Measurements from ENCODE around the gene CATSPER4.

The CATSPER4 gene

GRCh38 chr1:26164861-26165842 lies 25.2 kb upstream of the CATSPER4 start:
- DNase-seq: no peak

GRCh38 chr1:26166719-26167281 lies 23.6 kb upstream of the CATSPER4 start:
- DNase-seq: no peak

DNA sequence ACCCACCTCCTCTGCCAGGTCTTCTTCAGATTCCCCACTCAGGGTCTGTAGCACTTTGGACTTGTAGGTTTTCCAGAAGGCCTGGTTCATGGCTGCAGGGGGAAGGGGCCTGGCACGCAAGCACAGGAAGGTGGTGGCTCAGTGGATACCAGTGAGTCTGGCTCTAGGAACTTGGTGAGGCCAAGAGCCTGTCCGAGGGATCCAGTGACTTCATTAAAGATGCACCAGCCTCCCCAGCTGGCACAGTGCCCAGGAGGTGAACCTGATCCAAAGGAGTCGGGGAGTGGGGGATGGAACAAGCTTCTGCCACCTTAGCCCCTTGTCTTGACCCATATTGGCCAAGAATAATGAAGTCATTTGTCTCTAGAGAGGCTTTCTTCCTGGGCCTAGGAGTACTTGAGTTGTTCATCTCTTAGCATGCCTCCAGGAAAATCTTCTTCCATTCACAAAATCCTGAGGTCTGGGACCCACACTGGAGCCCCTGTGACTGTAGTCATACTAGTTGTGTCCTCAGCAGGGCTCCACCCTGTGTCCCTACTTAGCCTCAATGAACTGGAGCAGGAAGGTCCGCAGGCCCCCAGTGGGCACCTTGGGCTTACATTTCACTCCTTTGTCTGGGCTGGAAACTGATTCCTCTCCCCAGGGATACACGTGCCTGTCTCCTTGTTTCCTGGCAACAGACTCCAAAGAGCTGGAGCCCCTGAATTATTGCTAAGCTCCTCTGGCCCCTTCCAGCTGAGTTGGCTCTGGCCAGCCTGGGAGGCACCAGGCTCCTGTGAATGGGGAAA lies 21.8 kb upstream of the CATSPER4 start, which contains the start of gene C1orf232:
TSS of gene C1orf232 (minus strand) at position 554 of the 788 bp plus-strand sequence. CDS start at position 90, 464 bp downstream.
- DNase-seq: no peak

DNA sequence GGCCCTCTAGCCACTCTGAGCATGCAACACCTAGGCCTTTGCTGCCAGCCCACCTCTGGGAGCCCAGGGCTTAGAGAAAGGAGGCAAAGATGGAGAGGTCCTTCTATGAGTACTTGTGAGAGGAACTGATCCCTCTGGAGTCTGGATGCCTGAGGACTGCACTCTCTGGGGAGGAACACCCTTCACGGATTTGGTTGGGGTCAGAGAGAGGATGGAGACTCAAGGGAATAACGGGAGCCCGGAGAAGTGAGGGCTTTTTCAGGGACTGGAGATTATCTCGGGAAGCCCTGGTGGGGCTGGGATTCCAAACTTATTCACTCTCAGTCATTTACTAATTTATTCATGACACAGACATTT lies 21.2 kb upstream of the CATSPER4 start:
- no peak for DNase-seq

DNA sequence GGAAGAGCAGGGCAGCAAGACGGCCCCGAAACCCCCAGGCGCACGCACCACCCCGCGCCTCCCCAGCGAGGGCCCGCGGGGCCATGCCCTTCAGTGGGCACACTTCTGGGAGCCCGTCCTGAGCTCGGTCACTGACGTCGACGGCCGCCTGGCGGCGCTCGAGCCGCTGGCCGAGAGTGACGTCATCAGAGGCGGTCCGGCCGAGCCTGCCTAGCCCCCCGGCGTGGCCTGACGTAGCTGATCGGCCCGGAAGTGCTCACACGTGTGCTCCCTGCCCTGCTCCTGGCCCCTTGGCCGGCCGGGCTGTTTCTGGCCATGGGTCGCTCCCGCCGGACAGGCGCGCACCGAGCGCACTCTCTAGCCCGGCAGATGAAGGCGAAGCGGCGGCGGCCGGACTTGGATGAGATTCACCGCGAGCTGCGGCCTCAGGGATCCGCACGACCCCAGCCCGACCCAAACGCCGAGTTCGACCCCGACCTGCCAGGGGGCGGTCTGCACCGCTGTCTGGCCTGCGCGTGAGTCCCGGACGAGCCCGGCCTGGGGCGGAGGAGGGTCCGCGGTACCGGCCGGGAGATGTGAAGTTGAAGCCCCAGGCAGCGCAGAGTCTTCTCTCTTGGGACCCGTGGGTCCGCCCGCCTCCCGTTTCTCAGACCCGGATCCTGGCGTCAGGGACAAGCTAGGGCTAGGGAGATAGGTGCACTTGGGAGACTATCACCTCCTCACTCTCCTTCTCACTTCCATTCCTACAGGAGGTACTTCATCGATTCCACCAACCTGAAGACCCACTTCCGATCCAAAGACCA lies 20.5 kb upstream of the CATSPER4 start, which contains the start of gene ZNF593:
TSS of gene ZNF593 (plus strand) at position 240 of the 803 bp plus-strand sequence. CDS start at position 316, 76 bp downstream.
- DNase-seq: peak; percentile 63 to 77

DNA sequence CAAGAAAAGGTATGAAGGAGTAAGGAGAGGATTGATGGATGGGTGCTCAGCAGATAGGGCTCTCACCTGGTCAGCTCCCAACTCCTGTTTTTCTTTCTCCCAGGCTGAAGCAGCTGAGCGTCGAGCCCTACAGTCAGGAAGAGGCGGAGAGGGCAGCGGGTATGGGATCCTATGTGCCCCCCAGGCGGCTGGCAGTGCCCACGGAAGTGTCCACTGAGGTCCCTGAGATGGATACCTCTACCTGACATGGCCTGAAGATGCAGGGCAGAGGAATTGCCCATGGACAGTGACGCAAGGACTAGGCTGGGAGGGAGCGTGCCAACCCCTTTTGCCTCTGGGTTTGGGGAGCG lies 20.0 kb upstream of the CATSPER4 start:
- no peak for DNase-seq

GRCh38 chr1:26171084-26172072 lies 19.0 kb upstream of the CATSPER4 start, which contains the start of gene ZNF593OS:
TSS of gene ZNF593OS (minus strand) at chr1:26171832. CDS start at chr1:26171661, 171 bp downstream.
- no peak for DNase-seq

DNA sequence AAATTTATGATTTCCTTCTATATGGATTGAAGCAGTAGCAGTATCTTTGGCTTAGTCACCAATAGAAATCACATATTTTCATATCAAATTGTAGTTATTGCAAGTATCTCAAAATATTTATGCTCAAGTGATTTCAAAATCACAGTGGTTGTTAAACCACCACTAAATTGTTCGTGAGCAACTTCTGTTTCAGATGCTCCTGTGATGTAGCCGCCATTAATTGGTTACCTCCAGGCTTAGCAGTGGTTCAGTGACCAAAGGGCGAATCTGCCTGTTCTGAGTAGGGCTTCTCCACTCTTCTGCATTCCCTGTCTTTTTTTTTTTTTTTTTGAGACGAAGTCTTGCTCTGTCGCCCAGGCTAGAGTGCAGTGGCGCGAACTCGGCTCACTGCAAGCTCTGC lies 15.1 kb upstream of the CATSPER4 start:
- no peak for DNase-seq

GRCh38 chr1:26177182-26177684 lies 13.2 kb upstream of the CATSPER4 start, which contains the start of gene CNKSR1:
TSS of gene CNKSR1 (plus strand) at chr1:26177491. CDS start at chr1:26177548, 57 bp downstream.
- no peak for DNase-seq

DNA sequence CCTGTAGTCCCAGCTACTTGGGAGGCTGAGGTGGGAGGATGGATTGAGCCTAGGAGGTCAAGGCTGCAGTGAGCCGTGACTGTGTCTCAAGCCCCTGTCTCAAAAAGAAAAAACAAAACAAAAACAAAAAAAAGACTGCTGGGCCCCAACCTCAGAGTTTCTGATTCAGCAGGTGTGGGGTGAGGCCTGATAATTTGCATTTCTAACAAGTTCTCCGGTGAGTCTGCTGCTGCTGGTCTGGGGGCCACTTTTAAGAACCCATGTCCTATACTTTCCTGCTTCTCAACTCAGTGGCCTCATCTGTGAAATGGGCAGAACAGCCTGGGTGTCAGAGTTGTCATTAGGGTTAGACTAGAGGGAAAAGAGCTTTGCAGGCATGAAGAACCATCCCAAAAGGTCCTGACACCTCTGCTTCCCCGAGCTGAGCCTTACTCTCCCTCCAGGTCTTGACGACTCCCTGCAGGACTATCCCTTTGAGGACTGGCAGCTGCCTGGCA lies 10.3 kb upstream of the CATSPER4 start:
- no peak for DNase-seq

DNA sequence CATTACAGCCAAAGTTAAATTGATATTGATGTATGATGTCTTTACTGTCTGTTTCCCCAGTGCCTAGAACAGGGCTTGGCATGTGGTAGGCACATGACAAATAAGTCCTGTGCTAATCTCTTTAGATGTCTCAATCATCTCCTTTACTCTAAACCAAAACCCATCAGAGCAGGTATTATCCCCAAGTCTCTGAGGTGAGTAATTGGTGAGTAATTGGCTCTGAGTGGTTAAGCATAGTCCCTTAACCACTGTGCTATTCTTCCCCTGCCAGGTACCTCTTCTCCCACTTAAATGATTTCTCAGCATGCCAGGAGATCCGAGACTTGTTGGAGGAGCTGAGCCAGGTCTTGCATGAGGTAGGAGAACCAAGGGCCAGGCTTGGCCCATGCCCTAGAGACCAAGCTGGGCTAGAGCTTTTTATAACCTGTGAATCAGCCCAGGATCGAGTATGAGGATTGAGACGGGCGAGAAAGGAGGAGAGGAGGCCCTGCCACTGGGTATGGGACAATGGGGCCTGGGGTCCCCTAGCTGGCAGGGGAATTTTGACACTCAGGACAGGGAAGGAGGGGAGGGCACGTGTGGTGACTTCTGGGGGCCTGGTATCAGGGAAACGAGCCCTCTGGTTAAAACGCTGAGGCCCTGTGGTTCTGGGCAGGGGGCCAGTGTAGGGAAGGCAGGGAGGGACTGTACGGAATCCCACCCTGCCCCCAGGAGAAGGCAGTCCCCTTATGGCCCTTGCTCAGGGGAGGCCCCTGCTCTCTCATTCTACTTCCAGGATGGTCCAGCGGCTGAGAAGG lies 8.6 kb upstream of the CATSPER4 start:
- DNase-seq: no peak

GRCh38 chr1:26182383-26182696 lies 8.1 kb upstream of the CATSPER4 start:
- no peak for DNase-seq

GRCh38 chr1:26184086-26184485 lies 6.3 kb upstream of the CATSPER4 start:
- DNase-seq: no peak

DNA sequence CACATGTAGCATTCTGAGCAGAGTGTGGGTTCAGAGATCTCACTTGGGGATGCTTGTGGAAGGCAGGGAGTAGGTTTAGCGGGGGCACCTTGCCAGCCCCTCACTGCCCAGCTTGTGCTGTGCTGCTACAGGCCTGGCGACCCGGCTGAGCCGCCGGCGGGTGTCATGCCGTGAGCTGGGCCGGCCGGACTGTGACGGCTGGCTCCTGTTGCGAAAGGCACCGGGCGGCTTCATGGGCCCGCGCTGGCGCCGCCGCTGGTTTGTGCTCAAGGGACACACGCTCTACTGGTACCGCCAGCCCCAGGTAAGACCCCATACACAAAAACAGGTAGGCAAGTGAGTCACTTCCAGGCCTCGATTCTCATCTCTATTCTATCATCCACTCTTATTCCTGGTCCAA lies 5.5 kb upstream of the CATSPER4 start:
- DNase-seq: no peak

- DNase-seq: no peak
These were observed 2.5 kb upstream of the CATSPER4 start for GRCh38 chr1:26187882-26188281.

DNA sequence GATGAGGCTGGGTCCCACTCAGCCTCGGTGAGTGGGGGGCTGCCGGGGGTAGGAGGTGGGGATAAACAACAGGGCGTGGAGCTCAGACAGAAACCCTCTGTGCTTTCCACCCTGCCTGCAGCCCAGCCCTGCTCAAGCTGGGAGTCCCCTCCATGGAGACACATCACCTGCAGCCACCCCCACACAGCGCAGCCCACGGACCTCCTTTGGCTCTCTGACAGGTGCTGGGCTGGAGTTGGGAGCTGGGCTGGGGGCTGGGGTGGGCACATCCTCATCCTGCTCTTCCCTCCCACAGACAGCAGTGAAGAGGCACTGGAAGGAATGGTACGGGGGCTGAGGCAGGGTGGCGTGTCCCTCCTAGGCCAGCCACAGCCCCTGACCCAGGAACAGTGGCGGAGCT lies 1.9 kb upstream of the CATSPER4 start:
- DNase-seq: no peak

GRCh38 chr1:26189331-26189730 lies 1.1 kb upstream of the CATSPER4 start:
- no peak for DNase-seq

GRCh38 chr1:26189751-26190275 lies 589 bp upstream of the CATSPER4 start:
- DNase-seq: no peak

DNA sequence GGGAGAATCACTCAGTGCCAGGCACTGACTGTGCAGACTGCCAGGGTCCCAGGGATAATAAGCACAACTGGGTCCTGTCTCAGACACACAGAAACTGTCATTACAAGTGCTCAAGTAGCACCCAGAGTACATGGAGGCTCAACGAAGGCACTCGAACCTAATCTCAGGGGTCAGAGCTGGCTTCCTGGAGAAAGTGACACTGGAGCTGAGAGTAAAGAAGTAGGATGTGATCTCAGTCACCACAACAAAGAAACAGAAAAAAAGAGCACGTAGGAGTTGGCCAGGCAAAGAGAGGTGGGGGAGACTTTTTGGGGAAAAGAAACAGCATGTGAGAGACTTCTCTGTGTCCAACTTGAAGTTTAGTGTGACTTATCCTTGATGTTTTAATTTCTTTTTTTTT lies 1.3 kb downstream of the CATSPER4 start:
- no peak for DNase-seq

GRCh38 chr1:26195805-26196204 lies 5.4 kb downstream of the CATSPER4 start:
- DNase-seq: no peak
